ENCODE results near the gene SLC7A1.

DNA sequence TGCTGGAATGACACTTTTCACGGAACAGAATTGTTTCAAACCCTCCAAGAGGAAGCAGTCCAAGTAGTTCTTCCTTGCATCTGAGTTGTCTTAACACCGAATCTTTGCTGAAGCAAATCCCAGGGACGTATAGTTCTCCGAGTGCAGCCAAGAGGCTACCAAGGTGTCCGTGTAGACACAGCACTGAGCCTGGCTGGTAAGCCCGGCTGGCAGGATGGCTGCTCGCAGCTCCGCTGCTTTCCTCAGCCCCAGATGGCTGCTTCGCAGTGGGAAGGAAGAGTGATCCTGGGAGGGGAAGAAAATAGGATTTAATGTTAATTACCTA is 105.0 kb downstream of the SLC7A1 start:
- TF ChIP-seq, protein P1, sequence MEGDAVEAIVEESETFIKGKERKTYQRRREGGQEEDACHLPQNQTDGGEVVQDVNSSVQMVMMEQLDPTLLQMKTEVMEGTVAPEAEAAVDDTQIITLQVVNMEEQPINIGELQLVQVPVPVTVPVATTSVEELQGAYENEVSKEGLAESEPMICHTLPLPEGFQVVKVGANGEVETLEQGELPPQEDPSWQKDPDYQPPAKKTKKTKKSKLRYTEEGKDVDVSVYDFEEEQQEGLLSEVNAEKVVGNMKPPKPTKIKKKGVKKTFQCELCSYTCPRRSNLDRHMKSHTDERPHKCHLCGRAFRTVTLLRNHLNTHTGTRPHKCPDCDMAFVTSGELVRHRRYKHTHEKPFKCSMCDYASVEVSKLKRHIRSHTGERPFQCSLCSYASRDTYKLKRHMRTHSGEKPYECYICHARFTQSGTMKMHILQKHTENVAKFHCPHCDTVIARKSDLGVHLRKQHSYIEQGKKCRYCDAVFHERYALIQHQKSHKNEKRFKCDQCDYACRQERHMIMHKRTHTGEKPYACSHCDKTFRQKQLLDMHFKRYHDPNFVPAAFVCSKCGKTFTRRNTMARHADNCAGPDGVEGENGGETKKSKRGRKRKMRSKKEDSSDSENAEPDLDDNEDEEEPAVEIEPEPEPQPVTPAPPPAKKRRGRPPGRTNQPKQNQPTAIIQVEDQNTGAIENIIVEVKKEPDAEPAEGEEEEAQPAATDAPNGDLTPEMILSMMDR (IDR thresholded peaks at IDR 0.05) = no peak
- TF ChIP-seq POLR2AphosphoS5 (IDR thresholded peaks at IDR 0.05) = no peak

All from upper lobe of left lung (tissue), 4 donors.